Measurements from ENCODE around the gene ANTKMT. TPM values are rescaled to one million over a fixed set of nuclear protein-coding genes. Genes with fewer than 3 reads are reported as not detected.

ANTKMT gene
- total RNA-seq, 1 donor from 2014 or later: 26.3 TPM

DNA sequence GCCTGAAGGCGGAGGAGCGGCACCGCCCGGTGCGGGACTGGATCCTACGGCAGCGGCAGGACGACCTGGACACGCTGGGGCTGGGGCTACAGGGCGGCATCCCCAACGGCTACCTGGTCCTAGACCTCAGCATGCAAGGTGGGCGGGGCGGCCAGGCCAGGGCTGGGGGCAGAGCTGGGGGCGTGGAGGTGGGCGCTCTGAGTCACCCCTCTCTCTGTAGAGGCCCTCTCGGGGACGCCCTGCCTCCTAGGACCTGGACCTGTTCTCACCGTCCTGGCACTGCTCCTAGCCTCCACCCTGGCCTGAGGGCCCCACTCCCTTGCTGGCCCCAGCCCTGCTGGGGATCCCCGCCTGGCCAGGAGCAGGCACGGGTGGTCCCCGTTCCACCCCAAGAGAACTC lies 47.5 kb downstream of the ANTKMT start:
- ATAC-seq (no peak), DNase-seq (ENCODE audit: low spot score) (no peak)
- intact Hi-C loops (cut with DNase I): no loop called here

DNA sequence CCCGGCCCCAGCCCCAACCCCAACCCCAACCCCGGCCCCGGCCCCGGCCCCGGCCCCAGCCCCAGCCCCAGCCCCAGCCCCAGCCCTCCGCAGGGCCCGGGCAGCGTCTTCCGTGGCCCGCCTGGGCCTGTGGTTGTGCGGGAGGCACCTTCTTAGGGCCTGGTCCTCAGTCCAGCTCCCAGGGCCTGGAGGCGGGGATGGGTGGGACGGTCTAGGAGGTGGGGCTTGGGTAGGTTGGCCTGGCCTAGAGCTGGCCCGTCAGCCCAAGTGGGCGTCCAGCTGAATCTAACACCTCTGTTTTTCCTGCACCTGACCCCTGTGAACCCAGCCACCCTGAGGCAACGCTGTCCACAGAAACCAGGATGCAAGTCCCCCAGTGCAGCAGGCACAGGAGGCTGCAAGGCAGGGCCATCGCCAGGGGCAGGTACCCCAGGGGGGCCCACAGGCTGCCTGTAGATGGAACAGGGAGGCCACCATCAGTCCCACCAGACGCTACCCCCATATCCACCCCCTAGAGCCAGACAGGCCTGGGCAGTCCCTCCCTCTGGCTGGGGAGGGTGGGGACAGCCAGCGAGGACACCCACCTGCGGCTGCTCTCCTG lies 48.3 kb downstream of the ANTKMT start:
- no peak for ATAC-seq
- DNase-seq (ENCODE audit: low spot score): no peak
- intact Hi-C loops (cut with DNase I): no loop called here

DNA sequence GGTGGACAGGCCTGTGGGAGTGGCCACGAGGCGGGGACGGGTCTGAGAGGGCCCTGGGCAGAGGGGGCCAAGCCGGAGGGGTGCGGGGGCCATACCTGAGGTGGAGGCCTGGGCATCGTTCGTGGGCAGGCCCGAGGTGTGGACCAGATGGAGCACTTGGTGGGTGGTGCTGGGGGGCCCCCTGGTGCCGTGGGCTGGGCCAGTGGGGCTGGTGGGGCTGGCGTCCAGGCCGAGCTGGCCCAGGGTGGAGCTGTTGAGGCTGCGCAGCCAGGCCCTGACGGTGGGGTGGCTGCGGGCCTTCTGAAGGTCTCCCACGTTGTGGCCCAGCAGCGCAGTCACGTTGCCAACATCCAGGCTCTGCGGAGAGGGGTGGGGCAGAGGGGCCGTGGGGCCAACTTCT lies 49.0 kb downstream of the ANTKMT start:
- ATAC-seq (peak; percentile 15), DNase-seq (ENCODE audit: low spot score) (no peak)
- intact Hi-C loops (cut with DNase I): no loop called here

DNA sequence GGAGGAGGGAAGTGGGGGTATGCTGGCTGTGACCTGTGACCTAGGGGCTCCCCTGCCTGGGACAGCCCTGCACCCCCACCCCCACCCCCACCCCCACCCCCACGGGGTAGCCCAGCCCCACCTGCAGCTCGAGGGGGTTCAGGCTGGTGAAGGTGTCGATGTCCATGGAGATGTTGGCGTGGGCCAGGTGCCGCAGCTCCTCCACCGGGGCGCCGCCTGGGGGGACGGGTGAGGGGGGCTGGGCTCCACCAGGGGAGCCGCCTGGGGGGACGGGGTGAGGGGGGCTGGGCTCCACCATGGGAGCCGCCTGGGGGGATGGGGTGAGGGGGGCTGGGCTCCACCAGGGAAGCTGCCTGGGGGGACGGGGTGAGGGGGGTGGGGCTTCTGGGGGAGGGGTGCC lies 49.5 kb downstream of the ANTKMT start:
- ATAC-seq (no peak), DNase-seq (ENCODE audit: low spot score) (no peak)
- intact Hi-C loops (cut with DNase I): no loop called here

Small RNAs within 50 kb of the gene (microRNA-seq; reads per million reads assigned to microRNA genes)
- gene MIR662: not detected

Other genes with a start within 250 kb of the ANTKMT start
- 35.2 TPM for gene CAPN15, start 193.4 kb upstream of the ANTKMT start, total RNA-seq
- gene PRR35, start 160.8 kb upstream of the ANTKMT start, total RNA-seq: not detected
- 1.2 TPM for gene NHLRC4, start 154.1 kb upstream of the ANTKMT start, total RNA-seq
- gene PIGQ, start 151.2 kb upstream of the ANTKMT start, total RNA-seq: 46.6 TPM
- 22.5 TPM for gene RAB40C, start 131.1 kb upstream of the ANTKMT start, total RNA-seq
- 1.5 TPM for gene WFIKKN1, start 90.2 kb upstream of the ANTKMT start, total RNA-seq
- gene METTL26, start 84.8 kb upstream of the ANTKMT start, total RNA-seq: 54.1 TPM
- 15.5 TPM for gene MCRIP2, start 79.3 kb upstream of the ANTKMT start, total RNA-seq
- 33.3 TPM for gene WDR90, start 71.8 kb upstream of the ANTKMT start, total RNA-seq
- gene RHOT2, start 53.0 kb upstream of the ANTKMT start, total RNA-seq: 95.9 TPM
- 1.6 TPM for gene RHBDL1, start 45.5 kb upstream of the ANTKMT start, total RNA-seq
- 80.2 TPM for gene STUB1, start 40.7 kb upstream of the ANTKMT start, total RNA-seq
- gene JMJD8, start 36.8 kb upstream of the ANTKMT start, total RNA-seq: 36.1 TPM
- 10.1 TPM for gene WDR24, start 30.7 kb upstream of the ANTKMT start, total RNA-seq
- 6.5 TPM for gene FBXL16, start 15.3 kb upstream of the ANTKMT start, total RNA-seq
- gene METRN, start 6.0 kb upstream of the ANTKMT start, total RNA-seq: 120 TPM
- gene CCDC78, start 5.3 kb downstream of the ANTKMT start, total RNA-seq: 2.1 TPM
- 6.5 TPM for gene HAGHL, start 6.0 kb downstream of the ANTKMT start, total RNA-seq
- 26.9 TPM for gene CIAO3, start 19.9 kb downstream of the ANTKMT start, total RNA-seq
- gene MSLN, start 39.6 kb downstream of the ANTKMT start, total RNA-seq: 2.9 TPM
- gene RPUSD1, start 67.2 kb downstream of the ANTKMT start, total RNA-seq: 11.4 TPM
- 18.9 TPM for gene CHTF18, start 67.5 kb downstream of the ANTKMT start, total RNA-seq
- gene GNG13, start 79.6 kb downstream of the ANTKMT start, total RNA-seq: not detected
- 31.3 TPM for gene LMF1, start 249.8 kb downstream of the ANTKMT start, total RNA-seq

All from sciatic nerve (tissue), 2 donors.